Transverse colon (tissue), 4 donors: ENCODE measurements around the gene CDHR2. TPM values are rescaled to one million over a fixed set of nuclear protein-coding genes. Genes with fewer than 3 reads are reported as not detected.

Experiments
- DNase-seq: peaks from one replicate; pipeline ENCODE4 v3.0.0-alpha.2; 2019
- H3K27ac ChIP-seq, 4 donors: fragments of 200-600 bp; sonication (generic); 2 replicates each; pipeline ENCODE4 v1.5.1; 2016 to 2018; ENCODE audit warnings: inconsistent platforms in 4 of 4
- H3K27me3 ChIP-seq: fragments of 200-600 bp; sonication (generic); 2 replicates; pipeline ENCODE4 v1.5.1; 2017; ENCODE audit warnings: inconsistent platforms
- H3K36me3 ChIP-seq, 4 donors: fragments of 200-600 bp; sonication (generic); 2 replicates each; pipeline ENCODE4 v1.5.1; 2017 to 2019; ENCODE audit warnings: inconsistent platforms in 4 of 4
- H3K4me1 ChIP-seq, 4 donors: fragments of 200-600 bp; sonication (generic); 2 replicates each; pipeline ENCODE4 v1.5.1; 2017 to 2020; ENCODE audit warnings: inconsistent platforms in 4 of 4
- H3K4me3 ChIP-seq, 4 donors: fragments of 200-600 bp; sonication (generic); 1 replicate in 1 of 4; 2 replicates in 3 of 4; pipeline versions ENCODE4 v1.5.1 to v1.6.1; 2017 to 2019; ENCODE audit warnings: inconsistent platforms in 4 of 4
- H3K9me3 ChIP-seq, 2 donors: fragments of 200-600 bp; sonication (generic); 2 replicates each; pipeline ENCODE4 v1.5.1; 2017 to 2019; ENCODE audit warnings: inconsistent platforms in 2 of 2
- EP300 ChIP-seq: sonication (generic); formaldehyde crosslinking; IDR thresholded peaks from one replicate; pipeline ENCODE4 v1.6.1; 2017; ENCODE audit warnings: antibody characterized with exemption, low read depth
- POLR2A ChIP-seq: fragments of 450-650 bp; IDR thresholded peaks from one replicate; pipeline ENCODE4 v1.6.1; 2016; ENCODE audit warnings: antibody characterized with exemption, mild to moderate bottlenecking, moderate library complexity
- POLR2AphosphoS5 ChIP-seq, 3 donors: sonication (generic); formaldehyde crosslinking; IDR thresholded peaks; one replicate each; pipeline ENCODE4 v1.6.1; 2016; ENCODE audit warnings: antibody characterized with exemption in 3 of 3
- WGBS, 2 donors: methylation state at CpG; one replicate each; pipeline ENCODE4 v1.1.5; 2018; ENCODE audit warnings: low coverage in 1 of 2; 5-methylcytosine and 5-hydroxymethylcytosine counted together
- in situ Hi-C, 4 donors: fragments of 200-750 bp; cut with MboI; loops; one replicate each; pipeline versions ENCODE4 v1.15.0 to v1.15.1; 2017; ENCODE audit warnings: low sequenced_read_pairs in 3 of 4, low pct_ligation_motif_present in 1 of 4, low pct_unique_long_range_greater_than_20kb in 1 of 4
- intact Hi-C: fragments of 100-400 bp; cut with DNase I; formaldehyde crosslinking; loops from one replicate; pipeline ENCODE4 v1.15.1; 2023; ENCODE audit warnings: low total_unique reads
- total RNA-seq, 4 donors: library from RNA; depleted of rRNA; stranded (reverse); fragments of >200 nt; gene quantifications; one replicate each; pipeline ENCODE4 v1.1.0, GENCODE V29; 2016
- TF ChIP-seq, protein P1 (sequence below), 5 experiments: fragments of 200-600 bp in 3 of 5; fragments of 450-650 bp in 2 of 5; sonication (generic) in 3 of 5; IDR thresholded peaks; 1 replicate in 2 of 5; 2 replicates in 3 of 5; pipeline ENCODE4 v1.5.1; 2016 to 2017; ENCODE audit warnings: antibody characterized with exemption in 5 of 5, inconsistent platforms in 3 of 5, mild to moderate bottlenecking in 2 of 5, moderate library complexity in 1 of 5

CDHR2 gene
- total RNA-seq, 4 donors from 2014 or later: 15.5 to 257 (median 104) TPM

DNA sequence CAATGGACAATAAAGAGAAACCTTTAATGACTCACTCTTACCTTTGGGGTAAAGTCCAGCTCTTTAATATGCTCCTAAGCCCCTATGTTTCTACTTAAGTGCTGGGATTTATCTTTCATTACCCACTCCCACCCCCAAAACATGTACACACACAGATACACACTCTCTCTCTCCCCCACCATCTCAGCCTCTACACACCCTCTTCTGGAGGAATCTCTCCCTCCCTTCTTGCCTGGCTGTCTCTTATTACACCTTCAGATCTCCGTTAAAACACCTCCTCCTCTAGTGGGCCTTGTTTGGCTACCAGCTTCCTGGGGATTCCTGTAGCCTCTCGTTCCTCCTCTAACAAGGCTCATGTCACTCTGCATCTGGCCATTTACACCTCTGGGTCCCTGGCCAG is 53.9 kb downstream of the CDHR2 start:
- TF ChIP-seq, protein P1, sequence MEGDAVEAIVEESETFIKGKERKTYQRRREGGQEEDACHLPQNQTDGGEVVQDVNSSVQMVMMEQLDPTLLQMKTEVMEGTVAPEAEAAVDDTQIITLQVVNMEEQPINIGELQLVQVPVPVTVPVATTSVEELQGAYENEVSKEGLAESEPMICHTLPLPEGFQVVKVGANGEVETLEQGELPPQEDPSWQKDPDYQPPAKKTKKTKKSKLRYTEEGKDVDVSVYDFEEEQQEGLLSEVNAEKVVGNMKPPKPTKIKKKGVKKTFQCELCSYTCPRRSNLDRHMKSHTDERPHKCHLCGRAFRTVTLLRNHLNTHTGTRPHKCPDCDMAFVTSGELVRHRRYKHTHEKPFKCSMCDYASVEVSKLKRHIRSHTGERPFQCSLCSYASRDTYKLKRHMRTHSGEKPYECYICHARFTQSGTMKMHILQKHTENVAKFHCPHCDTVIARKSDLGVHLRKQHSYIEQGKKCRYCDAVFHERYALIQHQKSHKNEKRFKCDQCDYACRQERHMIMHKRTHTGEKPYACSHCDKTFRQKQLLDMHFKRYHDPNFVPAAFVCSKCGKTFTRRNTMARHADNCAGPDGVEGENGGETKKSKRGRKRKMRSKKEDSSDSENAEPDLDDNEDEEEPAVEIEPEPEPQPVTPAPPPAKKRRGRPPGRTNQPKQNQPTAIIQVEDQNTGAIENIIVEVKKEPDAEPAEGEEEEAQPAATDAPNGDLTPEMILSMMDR (IDR thresholded peaks at IDR 0.05): no peak
- TF ChIP-seq POLR2A (no peak), POLR2AphosphoS5 (IDR thresholded peaks at IDR 0.05) (no peak), EP300 (no peak)
- WGBS, 2 donors: 23% methylated on average over 2 of the region's 2 CpGs; no CpG with 5 or more reads in 1 of the 2 donors
- in situ Hi-C loops: no loop called here

DNA sequence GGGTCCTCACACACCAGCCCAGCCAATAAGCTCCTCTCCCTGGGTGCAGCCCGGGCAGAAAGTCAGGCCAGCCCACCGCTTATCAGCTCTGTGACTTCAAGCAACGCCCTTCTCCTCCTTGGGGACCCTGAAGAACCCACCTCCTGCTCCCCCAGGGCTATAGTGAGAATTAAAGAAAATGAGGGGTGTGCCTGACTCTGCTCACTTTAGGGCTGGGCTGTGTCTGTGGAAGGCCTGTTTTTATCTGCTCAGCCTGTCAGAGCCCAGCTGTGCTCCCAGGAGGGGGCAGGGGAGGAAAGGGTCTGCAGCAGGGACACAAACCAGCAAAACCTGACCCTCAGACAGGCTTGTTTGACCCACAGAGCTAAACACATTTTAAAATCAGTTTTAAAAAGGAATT is 56.9 kb downstream of the CDHR2 start:
- in situ Hi-C loops (no loop called here), intact Hi-C loops (no loop called here)
- peaks cover 16% of the 10 kb centered on the region for H3K27me3 ChIP-seq
- no peak overlapping the region for H3K27ac ChIP-seq
- no peak overlapping the region for H3K4me3 ChIP-seq
- H3K4me1 ChIP-seq: peaks cover 0 to 13% (median 10%) of the 10 kb centered on the region in 4 donors
- 82% methylated on average over 3 of the region's 3 CpGs; no CpG with 5 or more reads in 1 of the 2 donors for WGBS, 2 donors
- TF ChIP-seq POLR2AphosphoS5 (IDR thresholded peaks at IDR 0.05) (no peak), EP300 (no peak), POLR2A (no peak)
- TF ChIP-seq, protein P1 (IDR thresholded peaks at IDR 0.05): no peak
- DNase-seq: no peak
- no peaks in the 10 kb centered on the region for H3K36me3 ChIP-seq
- H3K9me3 ChIP-seq: no peaks in the 10 kb centered on the region

More for the DNA sequence above, 53.9 kb downstream of the CDHR2 start:
- Histone ChIP-seq H3K36me3 (no peaks in the 10 kb centered on the region), H3K4me1 (no peaks in the 10 kb centered on the region), H3K9me3 (no peaks in the 10 kb centered on the region), H3K27ac (no peak overlapping the region), H3K27me3 (peaks cover 3% of the 10 kb centered on the region), H3K4me3 (no peak overlapping the region)
- intact Hi-C loops: no loop called here
- DNase-seq: no peak

DNA sequence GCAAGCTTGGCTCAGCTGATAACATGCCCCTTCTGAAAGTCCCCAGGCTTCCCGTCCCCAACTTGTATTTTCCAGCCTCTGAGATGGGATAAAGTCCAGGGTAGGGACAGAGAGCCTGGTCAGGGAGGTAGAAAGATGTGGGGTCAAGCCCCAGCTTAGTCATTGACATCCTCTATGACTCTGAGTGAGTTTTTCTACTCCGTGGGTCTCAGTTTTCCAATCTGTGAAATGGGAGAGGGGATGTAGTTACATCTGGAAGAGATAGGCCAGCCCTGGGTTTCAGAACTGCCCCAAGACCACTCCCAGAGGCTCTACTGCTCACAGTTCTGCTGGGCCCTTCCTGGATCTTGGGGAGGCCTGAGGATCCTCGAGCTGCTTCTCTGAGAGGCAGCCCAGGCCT is 57.7 kb downstream of the CDHR2 start:
- 90% methylated on average over 3 of the region's 3 CpGs; no CpG with 5 or more reads in 1 of the 2 donors for WGBS, 2 donors
- Histone ChIP-seq H3K4me1 (peaks cover 0 to 13% (median 10%) of the 10 kb centered on the region in 4 donors), H3K27me3 (peaks cover 21% of the 10 kb centered on the region), H3K36me3 (no peaks in the 10 kb centered on the region), H3K4me3 (no peak overlapping the region), H3K9me3 (no peaks in the 10 kb centered on the region), H3K27ac (no peak overlapping the region)
- TF ChIP-seq, protein P1 (IDR thresholded peaks at IDR 0.05): no peak
- no peak for TF ChIP-seq EP300
- no peak for TF ChIP-seq POLR2AphosphoS5 (IDR thresholded peaks at IDR 0.05)
- TF ChIP-seq POLR2A: no peak
- no peak for DNase-seq
- intact Hi-C loops: no loop called here
- in situ Hi-C loops: no loop called here

DNA sequence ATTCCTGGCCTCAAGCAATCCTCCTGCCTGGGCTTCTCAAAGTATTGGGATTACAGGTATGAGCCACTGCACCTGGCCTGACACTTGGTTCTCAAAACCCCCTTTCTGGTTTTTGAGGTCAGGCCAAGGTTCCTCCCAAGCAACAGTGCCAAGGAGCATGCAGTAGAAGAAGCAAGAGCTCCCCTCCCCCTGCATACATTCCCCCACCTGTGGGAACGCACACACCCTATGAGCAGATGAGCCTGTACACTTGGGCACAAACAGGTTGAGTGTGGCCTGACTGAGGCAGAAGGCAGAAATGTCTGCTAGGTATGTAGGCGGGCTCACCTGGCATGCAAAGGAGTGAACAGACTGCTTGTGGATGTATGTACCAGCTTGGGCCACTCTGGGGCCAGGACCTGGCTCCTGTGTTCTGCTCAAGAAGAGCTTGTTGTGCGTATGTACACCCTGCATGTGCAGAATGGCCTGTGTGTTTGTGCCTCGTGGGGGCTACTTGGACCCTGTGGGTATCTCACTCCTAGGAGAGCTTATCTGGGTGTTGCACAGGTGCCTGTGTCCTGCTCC is 59.1 kb downstream of the CDHR2 start:
- intact Hi-C loops (no loop called here), in situ Hi-C loops (no loop called here)
- no peak for DNase-seq
- Histone ChIP-seq H3K4me3 (no peak overlapping the region), H3K9me3 (no peaks in the 10 kb centered on the region), H3K4me1 (peaks cover 0 to 13% (median 10%) of the 10 kb centered on the region in 4 donors), H3K27me3 (peaks cover 25% of the 10 kb centered on the region), H3K27ac (no peak overlapping the region), H3K36me3 (no peaks in the 10 kb centered on the region)
- no peak for TF ChIP-seq POLR2AphosphoS5 (IDR thresholded peaks at IDR 0.05)
- TF ChIP-seq, protein P1 (IDR thresholded peaks at IDR 0.05): no peak
- TF ChIP-seq POLR2A: no peak
- no peak for TF ChIP-seq EP300
- 94% methylated on average over 4 of the region's 4 CpGs; no CpG with 5 or more reads in 1 of the 2 donors for WGBS, 2 donors
